GM18870 (cell line): Measurements from ENCODE around the gene MGMT.

Experiments used
- ATAC-seq: cut with Tn5 transposase; IDR thresholded peaks from one replicate; pipeline ENCODE4 v1.9.1; 2021; ENCODE audit warnings: moderate library complexity; ENCODE audit not compliant: unreplicated experiment

MGMT gene

GRCh38 chr10:129648856-129649255 lies 181.8 kb downstream of the MGMT start:
- ATAC-seq, result no peak

DNA sequence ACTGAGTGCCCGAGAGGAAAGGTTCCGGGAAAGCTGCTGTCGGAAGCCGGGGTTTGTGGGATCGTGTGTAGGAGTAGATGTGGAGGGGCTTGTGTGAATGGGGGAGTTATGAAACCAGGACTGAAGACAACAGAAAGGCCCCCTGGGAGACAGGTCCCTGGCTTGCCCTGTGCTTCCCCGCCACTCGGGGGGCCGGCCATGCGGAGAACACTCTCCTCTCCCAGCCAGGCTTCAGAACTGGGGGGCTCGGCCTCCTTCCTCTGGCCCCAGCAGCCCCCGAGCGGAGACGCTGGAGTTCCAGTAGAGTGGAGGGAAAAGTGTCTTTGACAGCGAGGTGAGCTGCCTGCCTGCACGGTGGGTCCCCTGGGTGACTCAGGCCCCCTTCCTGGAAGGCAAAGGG lies 185.0 kb downstream of the MGMT start:
- no peak for ATAC-seq

DNA sequence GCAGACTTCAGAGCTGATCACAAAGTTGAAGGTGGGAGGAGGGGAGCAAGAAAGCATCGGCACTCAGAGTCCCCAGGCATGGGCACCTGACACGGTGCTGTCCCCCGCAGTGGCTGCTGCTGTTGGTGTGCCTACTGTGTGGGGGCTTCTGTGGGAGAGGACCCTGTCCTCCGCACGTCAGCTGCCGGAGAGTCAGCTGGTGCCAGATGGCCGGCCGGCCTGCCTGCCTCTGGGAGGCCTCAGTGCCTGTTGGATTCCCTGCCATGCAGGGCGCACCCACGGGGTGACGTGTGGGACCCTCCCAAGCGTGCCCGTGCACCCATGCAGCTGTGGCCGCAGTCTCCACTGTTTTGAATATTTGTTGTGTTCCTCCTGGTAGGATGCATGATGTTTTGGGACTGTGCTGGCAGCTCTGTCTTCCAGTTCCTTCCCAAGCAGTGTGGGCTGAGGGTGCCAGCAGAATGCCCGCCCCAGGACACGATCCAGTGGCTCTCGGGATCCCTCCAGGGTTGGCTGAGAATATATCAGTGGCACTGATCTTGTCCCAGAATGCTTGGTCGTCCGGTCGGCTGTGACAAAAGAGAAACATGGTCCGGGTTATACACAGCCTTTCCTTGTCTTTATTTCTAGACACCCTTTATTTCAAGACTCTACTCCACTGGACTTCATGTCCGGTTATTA lies 185.6 kb downstream of the MGMT start:
- no peak for ATAC-seq

GRCh38 chr10:129653428-129653827 lies 186.4 kb downstream of the MGMT start:
- ATAC-seq, result no peak

DNA sequence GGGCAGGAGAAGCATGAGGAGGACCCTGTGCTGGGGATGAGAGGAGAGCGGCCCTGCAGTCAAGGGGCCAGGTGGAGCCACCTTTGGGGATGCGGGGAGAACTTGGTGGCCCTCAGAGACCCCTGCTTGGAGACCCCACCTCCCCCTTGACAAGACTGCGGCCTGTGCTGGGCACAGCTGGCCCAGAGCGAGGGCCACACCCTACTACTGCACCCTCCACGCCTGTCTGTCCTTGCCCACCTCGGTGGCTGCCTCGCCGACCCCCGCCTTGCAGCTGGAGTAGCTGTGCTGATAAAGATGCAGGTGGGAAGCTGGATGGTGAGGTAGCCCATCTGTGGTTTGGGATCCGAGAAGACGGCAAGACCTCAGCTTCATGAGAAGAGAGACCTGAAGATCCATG lies 186.8 kb downstream of the MGMT start:
- no peak for ATAC-seq

GRCh38 chr10:129654461-129654860 lies 187.4 kb downstream of the MGMT start:
- no peak for ATAC-seq

DNA sequence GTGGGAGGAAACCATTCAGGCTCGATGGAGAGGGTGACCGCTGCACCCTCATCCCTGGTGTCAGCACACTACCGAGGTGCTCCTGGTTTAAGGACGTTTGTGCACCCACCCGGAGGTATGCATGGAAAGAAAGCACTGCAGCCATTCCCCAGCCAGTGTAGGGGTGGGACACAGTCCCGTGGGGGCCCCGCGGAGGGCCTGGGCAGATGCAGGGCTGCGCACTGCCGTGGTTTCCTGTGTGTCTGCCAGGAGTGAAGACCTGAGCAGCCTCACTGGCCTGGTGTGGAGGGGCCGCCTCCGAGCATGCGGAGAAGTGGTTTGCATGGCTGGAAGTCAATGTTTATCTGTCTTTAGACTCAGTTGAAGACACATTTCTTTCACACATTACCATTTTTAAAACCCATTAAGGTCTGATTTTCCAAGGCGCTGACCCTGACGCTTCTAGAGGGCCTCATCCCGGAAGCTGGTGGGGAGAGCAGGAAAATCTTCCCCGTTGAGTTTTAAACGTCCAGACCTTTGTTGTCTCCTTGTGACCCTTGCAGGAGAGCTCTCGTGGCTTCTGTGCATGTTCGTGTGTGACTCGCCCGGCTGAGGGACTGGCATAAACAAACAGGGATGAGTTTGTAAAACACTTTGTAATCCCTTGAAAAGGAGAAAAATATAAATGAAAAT lies 188.1 kb downstream of the MGMT start:
- no peak for ATAC-seq

- no peak for ATAC-seq
Measured at GRCh38 chr10:129655679-129656031, 188.6 kb downstream of the MGMT start.

DNA sequence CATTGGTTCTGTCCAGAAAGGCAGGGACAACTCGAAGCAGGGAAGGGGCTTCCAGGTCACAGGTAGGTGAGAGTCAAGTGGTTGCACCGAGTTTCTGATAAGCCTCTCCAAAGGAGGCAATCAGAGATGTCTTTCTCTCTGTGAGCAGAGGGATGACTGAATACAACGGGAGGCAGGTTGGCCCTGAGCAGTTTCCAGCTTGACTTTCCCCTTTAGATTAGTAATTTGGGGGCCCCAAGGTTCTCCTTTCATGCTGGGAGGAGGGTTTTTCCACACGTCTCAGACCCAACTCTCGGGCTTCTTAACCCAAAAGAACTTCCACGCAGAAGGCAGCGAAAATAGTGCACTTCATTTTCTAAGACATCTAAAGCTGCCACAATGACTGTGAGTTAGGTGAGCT lies 189.6 kb downstream of the MGMT start:
- no peak for ATAC-seq

- no peak for ATAC-seq
Measured at GRCh38 chr10:129657297-129658017, 190.4 kb downstream of the MGMT start.

GRCh38 chr10:129658376-129659072 lies 191.5 kb downstream of the MGMT start:
- ATAC-seq, result no peak

- no peak for ATAC-seq
Measured at GRCh38 chr10:129659508-129660268, 192.6 kb downstream of the MGMT start.

GRCh38 chr10:129660569-129660968 lies 193.5 kb downstream of the MGMT start:
- ATAC-seq, result no peak

DNA sequence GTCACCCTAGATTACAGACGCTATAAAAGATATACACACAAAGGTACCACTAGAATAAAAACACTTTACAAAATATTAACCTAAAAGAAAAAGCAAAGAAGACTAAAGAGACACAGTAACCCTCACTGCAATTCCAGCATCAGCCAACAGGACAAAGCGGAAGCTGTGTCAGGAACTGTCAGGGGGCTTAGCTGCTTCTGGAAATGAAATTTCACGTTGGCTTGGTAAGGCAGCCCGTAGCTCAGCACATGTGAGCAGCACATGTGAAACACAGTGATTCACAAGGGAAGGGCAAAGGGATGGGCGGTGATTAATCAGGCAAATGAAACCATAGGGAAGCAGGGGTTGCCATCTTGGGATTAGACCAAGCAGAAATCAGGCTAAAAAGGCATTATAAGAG lies 195.4 kb downstream of the MGMT start:
- ATAC-seq, result no peak

GRCh38 chr10:129670124-129670523 lies 203.1 kb downstream of the MGMT start:
- ATAC-seq, result no peak

DNA sequence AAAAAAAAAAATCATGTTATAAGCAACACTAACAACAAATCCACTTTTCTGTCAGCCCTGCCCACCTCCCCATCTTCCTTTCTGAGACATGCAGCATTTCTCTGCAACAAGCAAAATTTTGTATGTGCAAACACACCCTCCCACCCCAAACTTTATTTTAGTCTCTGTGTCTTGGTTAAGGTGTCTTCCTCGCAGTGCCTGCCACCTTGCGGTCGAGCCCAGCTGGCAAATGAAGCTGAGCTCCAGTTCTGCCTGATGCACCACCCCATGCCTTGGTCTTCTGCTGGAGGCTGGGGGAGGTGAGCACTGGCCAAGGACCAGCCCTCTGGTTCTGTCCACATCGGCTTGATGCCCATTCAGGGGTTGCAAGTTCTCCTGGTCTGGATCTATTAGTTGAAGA lies 206.3 kb downstream of the MGMT start:
- no peak for ATAC-seq

- ATAC-seq, result no peak
Measured at GRCh38 chr10:129675027-129675769, 208.2 kb downstream of the MGMT start.

DNA sequence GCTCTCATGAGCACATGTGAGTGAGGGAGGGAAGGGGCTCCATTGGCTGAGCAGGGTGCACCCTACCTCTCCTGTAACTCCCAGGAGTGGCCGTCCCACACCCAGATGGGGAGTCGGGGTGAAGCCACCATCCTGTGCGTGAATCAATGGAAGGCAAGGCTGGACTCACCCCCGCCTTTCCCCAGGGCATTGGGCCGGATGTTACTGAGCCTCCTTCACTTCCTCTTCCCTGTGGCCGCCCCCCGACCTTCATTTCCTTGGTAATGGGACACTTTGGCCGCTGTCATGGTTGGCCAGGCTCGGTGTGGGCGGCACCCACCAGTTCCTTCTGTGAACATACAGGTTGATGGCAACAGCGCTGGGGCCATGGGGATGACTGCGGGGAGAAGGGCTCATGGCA lies 209.0 kb downstream of the MGMT start:
- no peak for ATAC-seq

DNA sequence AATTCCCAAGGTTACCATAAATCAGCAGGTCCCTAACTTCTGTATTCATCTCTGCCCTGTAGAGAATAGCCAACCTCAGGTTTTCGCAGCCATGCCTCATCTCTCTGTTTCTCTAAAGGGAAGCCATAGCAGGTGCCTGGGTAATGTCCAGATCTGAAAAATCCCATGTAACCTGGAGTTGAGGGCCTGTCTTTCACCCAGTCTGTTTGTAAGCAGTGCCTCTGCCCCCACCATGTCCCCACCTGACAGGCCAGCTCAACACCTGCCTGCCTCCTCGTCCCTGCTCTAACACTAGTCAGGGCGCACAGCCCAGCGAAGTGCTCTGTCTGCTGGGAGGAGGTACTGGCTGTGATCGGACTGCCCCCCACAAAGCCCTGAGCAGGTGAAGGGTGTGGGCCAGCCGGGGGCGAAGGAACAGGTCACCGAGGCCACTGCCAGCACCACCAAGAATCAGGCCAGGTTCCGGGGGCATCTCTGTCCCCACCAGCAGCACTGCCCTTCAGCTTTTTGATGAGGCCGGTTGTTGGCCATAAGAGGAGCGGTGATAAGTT lies 210.4 kb downstream of the MGMT start:
- no peak for ATAC-seq

DNA sequence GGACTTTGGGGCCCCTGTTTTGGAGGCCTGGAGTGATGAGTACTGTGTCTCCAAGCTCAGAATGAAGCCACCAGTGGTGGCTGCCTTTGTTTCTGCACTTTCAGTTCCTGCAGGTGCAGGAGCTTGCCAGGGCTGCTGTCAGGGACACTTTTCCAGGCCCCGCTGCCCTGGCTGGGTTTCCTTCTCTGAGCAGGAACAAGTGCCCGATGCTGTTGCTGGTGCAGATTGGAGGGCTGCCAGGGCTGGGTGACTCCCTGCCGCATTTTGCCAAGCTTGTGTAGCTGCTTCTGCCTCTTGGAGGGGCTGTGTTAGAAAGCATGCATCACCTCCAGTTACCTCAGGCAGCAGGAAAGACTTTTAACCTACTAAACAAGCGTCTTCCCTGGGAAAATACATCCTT lies 211.1 kb downstream of the MGMT start:
- no peak for ATAC-seq
